NT2/D1 (cell line): Measurements from ENCODE around the gene WDR6.

Experiments used
- YY1 ChIP-seq: IDR thresholded peaks from 2 replicates; pipeline ENCODE4 v1.6.1; 2011; ENCODE audit not compliant: insufficient read length, insufficient read depth
- ZNF274 ChIP-seq: IDR thresholded peaks from 2 replicates; pipeline ENCODE4 v1.6.1; 2011; ENCODE audit warnings: mild to moderate bottlenecking, low read depth, low read length

DNA sequence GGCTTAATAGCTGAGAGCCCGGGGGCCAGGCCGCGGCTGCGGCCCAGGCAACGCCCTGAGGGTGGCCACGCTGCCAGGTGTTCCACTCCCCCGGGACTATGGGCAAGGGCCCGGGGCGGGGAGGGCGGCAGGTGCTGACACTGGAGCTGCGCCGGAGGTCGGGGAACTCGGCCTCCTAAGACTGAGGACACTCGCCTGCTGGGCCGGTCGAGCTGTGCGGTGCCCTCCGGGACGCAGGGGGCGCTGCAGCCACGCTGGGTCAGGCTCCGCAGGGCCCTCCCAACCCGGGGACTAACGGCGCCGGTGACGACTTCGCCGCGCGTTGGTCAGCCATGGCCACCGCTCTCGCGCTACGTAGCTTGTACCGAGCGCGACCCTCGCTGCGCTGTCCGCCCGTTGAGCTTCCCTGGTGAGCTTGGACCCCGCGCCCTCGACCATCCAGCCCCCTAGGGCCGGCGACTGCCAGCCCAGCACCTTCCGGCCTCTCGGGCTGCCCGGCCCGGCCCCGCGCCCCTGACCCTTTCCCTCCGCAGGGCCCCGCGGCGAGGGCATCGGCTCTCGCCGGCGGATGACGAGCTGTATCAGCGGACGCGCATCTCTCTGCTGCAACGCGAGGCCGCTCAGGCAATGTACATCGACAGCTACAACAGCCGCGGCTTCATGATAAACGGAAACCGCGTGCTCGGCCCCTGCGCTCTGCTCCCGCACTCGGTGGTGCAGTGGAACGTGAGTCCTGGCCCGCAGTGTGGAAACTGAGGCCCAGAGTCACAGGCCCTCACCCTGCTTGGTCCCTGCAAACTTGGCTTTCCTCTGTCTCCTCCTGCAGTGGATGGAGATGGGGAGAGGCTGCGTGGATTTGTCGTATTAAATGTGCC, 14.9 kb downstream of the WDR6 start, which contains the start of gene NDUFAF3:
- TF ChIP-seq YY1 (peak; percentile 62), ZNF274 (no peak)
